HG02852 (cell line): ENCODE data around the gene NOXA1.

Experiments
- ATAC-seq: cut with Tn5 transposase; IDR thresholded peaks from one replicate; pipeline ENCODE4 v1.9.1; 2021; ENCODE audit warnings: mild to moderate bottlenecking, moderate library complexity; ENCODE audit not compliant: unreplicated experiment

The NOXA1 gene

GRCh38 chr9:137480686-137481683, 57.8 kb downstream of the NOXA1 start:
- ATAC-seq = no peak

- ATAC-seq = no peak
Observed at GRCh38 chr9:137482094-137482781, 59.0 kb downstream of the NOXA1 start.
